OCI-LY7 (cell line): ENCODE measurements around the gene RGL1. TPM values are rescaled to one million over a fixed set of nuclear protein-coding genes. Genes with fewer than 3 reads are reported as not detected.

Experiments used
- BruUV-seq: library from RNA; stranded (reverse); fragments of 400-500 nt; replicated peaks from 2 replicates; lab custom pipeline; 2021; lab: Mats Ljungman, UMichigan
- CTCF ChIA-PET: fragments of 300-600 bp; sonication (Branson Sonifier 250); formaldehyde crosslinking; loops from one replicate; lab custom pipeline; 2022; ENCODE audit warnings: antibody characterized with exemption; ENCODE audit not compliant: unreplicated experiment; lab: Charles Lee
- POLR2A ChIA-PET: fragments of 300-600 bp; sonication (Branson Sonifier 250); formaldehyde crosslinking; loops from one replicate; lab custom pipeline; 2022; ENCODE audit warnings: antibody characterized with exemption; lab: Charles Lee
- DNase-seq: peaks from one replicate; pipeline ENCODE4 v3.0.0-alpha.2; 2015; ENCODE audit warnings: low spot score
- H2AFZ ChIP-seq: fragments of 200-600 bp; sonication (generic), shearing (Covaris generic); 2 replicates; pipeline ENCODE4 v1.6.1; 2014; ENCODE audit warnings: mild to moderate bottlenecking, antibody characterized with exemption, low read length, moderate library complexity
- H3K27ac ChIP-seq: fragments of 200-600 bp; sonication (generic); 2 replicates; pipeline ENCODE4 v1.5.1; 2014; ENCODE audit warnings: mixed run types, low read depth, mild to moderate bottlenecking, moderate library complexity, low read length, inconsistent platforms; ENCODE audit not compliant: poor library complexity, severe bottlenecking
- H3K36me3 ChIP-seq: fragments of 200-600 bp; sonication (generic); 2 replicates; pipeline ENCODE4 v1.6.1; 2014; ENCODE audit warnings: mild to moderate bottlenecking, antibody characterized with exemption, low read length, moderate library complexity, mixed read lengths; ENCODE audit not compliant: insufficient read depth
- H3K4me1 ChIP-seq: fragments of 200-600 bp; sonication (generic); 2 replicates; pipeline ENCODE4 v1.5.1; 2014; ENCODE audit warnings: mild to moderate bottlenecking, low read length; ENCODE audit not compliant: insufficient read depth, poor library complexity, severe bottlenecking
- H3K4me2 ChIP-seq: fragments of 200-600 bp; sonication (generic); 2 replicates; pipeline ENCODE4 v1.6.1; 2014; ENCODE audit warnings: mild to moderate bottlenecking, low read length
- H3K4me3 ChIP-seq: fragments of 200-600 bp; sonication (generic); 2 replicates; pipeline ENCODE4 v1.5.1; 2014; ENCODE audit warnings: mild to moderate bottlenecking, low read depth, low read length; ENCODE audit not compliant: poor library complexity, severe bottlenecking
- H3K79me2 ChIP-seq: fragments of 200-600 bp; sonication (generic); 2 replicates; pipeline ENCODE4 v1.6.1; 2016; ENCODE audit warnings: low read depth, mild to moderate bottlenecking, low read length, moderate library complexity, mixed read lengths; ENCODE audit not compliant: insufficient read depth
- H3K9me2 ChIP-seq: fragments of 200-600 bp; sonication (generic); 2 replicates; pipeline ENCODE4 v1.6.1; 2016; ENCODE audit warnings: mild to moderate bottlenecking, low read length, mixed read lengths; ENCODE audit not compliant: insufficient read depth
- H3K9me3 ChIP-seq: fragments of 200-600 bp; sonication (generic); 2 replicates; pipeline ENCODE4 v1.6.1; 2014; ENCODE audit warnings: mild to moderate bottlenecking, mixed run types, low read length, mixed read lengths
- H4K20me1 ChIP-seq: fragments of 200-600 bp; sonication (generic); 2 replicates; pipeline ENCODE4 v1.6.1; 2014; ENCODE audit warnings: mild to moderate bottlenecking, antibody characterized with exemption, low read length, moderate library complexity, mixed read lengths; ENCODE audit not compliant: insufficient read depth
- CTCF ChIP-seq: fragments of 200-600 bp; sonication (generic); conservative IDR thresholded peaks from 2 replicates; pipeline ENCODE4 v1.5.1; 2014; ENCODE audit warnings: mild to moderate bottlenecking, antibody characterized with exemption, low read length, moderate library complexity, mixed read lengths
- EZH2phosphoT487 ChIP-seq: fragments of 200-600 bp; sonication (generic); IDR thresholded peaks from 2 replicates; pipeline ENCODE4 v1.6.1; 2018; ENCODE audit warnings: low read depth, borderline replicate concordance, mild to moderate bottlenecking, mixed run types, antibody characterized with exemption, low read length, moderate library complexity, mixed read lengths
- intact Hi-C: fragments of 100-400 bp; cut with micrococcal nuclease; formaldehyde crosslinking; loops from one replicate; pipeline ENCODE4 v1.10.0; 2022; ENCODE audit not compliant: unreplicated experiment
- total RNA-seq, 2 experiments: library from RNA; depleted of rRNA in 1 of 2; stranded (reverse); fragments of >200 nt in 1 of 2; shearing (Covaris generic) in 1 of 2; gene quantifications; 2 replicates each; pipeline ENCODE4 v1.2.3, GENCODE V29; 2014 to 2022

Gene RGL1
- total RNA-seq, 2 experiments from 2014 or later: 0.32 to 0.35 TPM

DNA sequence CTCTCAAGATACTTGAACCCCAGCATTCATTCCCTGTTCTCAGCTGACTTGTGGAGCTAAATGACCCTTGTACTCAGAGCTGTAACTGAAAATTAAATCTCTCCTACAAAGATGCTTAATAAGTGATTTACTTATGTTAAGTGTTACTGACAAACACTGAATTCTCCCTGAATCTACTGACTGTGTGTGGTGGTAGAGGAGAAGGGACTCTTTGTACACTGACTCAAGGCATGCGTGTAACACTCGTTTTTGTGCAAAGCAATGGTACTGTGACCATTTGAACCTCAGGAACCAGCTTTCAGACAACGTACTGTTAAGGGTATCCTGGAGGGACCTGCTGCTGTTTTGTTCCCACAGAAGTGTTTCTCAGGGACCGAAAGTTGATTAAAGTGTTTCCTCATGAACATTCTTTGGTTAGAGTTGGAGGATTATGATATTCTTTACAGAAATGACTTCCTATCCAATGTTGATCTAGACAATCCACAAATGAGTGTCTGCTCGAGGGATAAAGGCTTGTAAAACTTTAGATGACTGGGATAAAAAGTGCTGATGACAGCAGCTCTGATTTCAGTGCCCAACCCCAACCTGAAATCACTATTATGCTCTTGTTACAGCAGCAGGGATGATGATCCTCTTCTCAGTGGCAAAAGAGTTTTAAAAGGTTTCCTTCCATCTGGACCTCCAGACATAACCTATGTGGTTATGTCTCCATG lies 12.8 kb downstream of the RGL1 start:
- no peak overlapping the region for H3K27ac ChIP-seq
- ChIA-PET CTCF (no interaction called here), POLR2A (no interaction called here)
- no peak for DNase-seq
- H3K9me2 ChIP-seq: no peaks in the 10 kb centered on the region
- H4K20me1 ChIP-seq: no peaks in the 10 kb centered on the region
- intact Hi-C loops: loop anchor here (2.0 kb wide), 1 partner anchor 19 kb away; no protein-coding TSS in a partner anchor
- BruUV-seq: no TSS peak
- no peak overlapping the region for H3K4me2 ChIP-seq
- H3K4me3 ChIP-seq: no peak overlapping the region
- H3K4me1 ChIP-seq: no peaks in the 10 kb centered on the region
- no peaks in the 10 kb centered on the region for H3K9me3 ChIP-seq
- H3K36me3 ChIP-seq: no peaks in the 10 kb centered on the region
- TF ChIP-seq EZH2phosphoT487 (no peak), CTCF (no peak)
- H3K79me2 ChIP-seq: no peaks in the 10 kb centered on the region
- no peak overlapping the region for H2AFZ ChIP-seq

GRCh38 chr1:183819059-183819458 lies 14.1 kb downstream of the RGL1 start:
- H3K4me3 ChIP-seq: no peak overlapping the region
- H2AFZ ChIP-seq: no peak overlapping the region
- ChIA-PET POLR2A (no interaction called here), CTCF (no interaction called here)
- H4K20me1 ChIP-seq: no peaks in the 10 kb centered on the region
- no peaks in the 10 kb centered on the region for H3K9me2 ChIP-seq
- no TSS peak for BruUV-seq
- no peaks in the 10 kb centered on the region for H3K79me2 ChIP-seq
- H3K4me1 ChIP-seq: no peaks in the 10 kb centered on the region
- H3K4me2 ChIP-seq: no peak overlapping the region
- DNase-seq: no peak
- TF ChIP-seq EZH2phosphoT487 (no peak), CTCF (no peak)
- no peak overlapping the region for H3K27ac ChIP-seq
- intact Hi-C loops: loop anchor here (2.0 kb wide), 1 partner anchor 20 kb away; no protein-coding TSS in a partner anchor
- no peaks in the 10 kb centered on the region for H3K9me3 ChIP-seq
- no peaks in the 10 kb centered on the region for H3K36me3 ChIP-seq

DNA sequence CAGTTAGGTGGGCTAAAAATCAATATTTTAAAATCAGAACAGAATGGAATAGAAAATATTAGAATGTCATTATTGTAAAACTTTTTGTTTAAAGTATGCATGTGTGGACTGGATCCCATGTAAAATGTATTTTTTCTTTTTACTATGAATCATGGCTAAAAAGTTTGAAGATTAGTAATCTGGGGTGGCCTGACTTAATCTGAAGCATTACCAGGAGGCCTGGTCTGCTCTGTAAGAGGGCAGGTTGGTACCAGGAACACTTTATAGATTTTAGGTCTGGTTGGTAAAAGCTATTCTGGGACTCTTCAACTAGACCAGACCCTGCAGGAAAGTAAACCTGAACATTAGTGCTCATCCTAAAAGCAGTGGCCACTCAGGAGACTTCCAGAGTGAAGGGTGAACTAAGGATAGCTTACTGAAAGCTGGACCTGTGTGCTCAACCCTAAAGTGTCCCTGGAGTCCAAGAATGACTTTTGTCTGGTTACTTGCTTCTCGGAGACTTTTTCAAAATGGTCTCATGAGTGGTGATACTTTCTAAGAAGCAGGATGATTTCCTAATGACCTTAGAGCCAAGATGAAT lies 16.5 kb downstream of the RGL1 start:
- no peaks in the 10 kb centered on the region for H3K79me2 ChIP-seq
- CTCF ChIA-PET: no interaction called here
- POLR2A ChIA-PET: interaction anchor here (0.7 kb wide), 1 partner anchor 27 kb away, joined by 3 read pairs; no protein-coding TSS in a partner anchor
- intact Hi-C loops: no loop called here
- H4K20me1 ChIP-seq: no peaks in the 10 kb centered on the region
- H3K9me2 ChIP-seq: no peaks in the 10 kb centered on the region
- no TSS peak for BruUV-seq
- no peak overlapping the region for H3K4me3 ChIP-seq
- no peak overlapping the region for H2AFZ ChIP-seq
- no peaks in the 10 kb centered on the region for H3K4me1 ChIP-seq
- no peak overlapping the region for H3K4me2 ChIP-seq
- H3K27ac ChIP-seq: no peak overlapping the region
- no peaks in the 10 kb centered on the region for H3K36me3 ChIP-seq
- no peaks in the 10 kb centered on the region for H3K9me3 ChIP-seq
- TF ChIP-seq EZH2phosphoT487 (no peak), CTCF (no peak)
- no peak for DNase-seq
